Suprapubic skin (tissue), 4 donors: Measurements from ENCODE around the gene PITRM1.

Experiments
- CTCF ChIP-seq, 2 donors: fragments of 200-600 bp in 1 of 2; fragments of 450-650 bp in 1 of 2; sonication (generic) in 1 of 2; IDR thresholded peaks; one replicate each; pipeline ENCODE4 v1.5.1; 2016 to 2019; ENCODE audit warnings: antibody characterized with exemption in 2 of 2, mild to moderate bottlenecking in 1 of 2, moderate library complexity in 1 of 2
- EP300 ChIP-seq: sonication (generic); formaldehyde crosslinking; IDR thresholded peaks from one replicate; pipeline ENCODE4 v1.6.1; 2017; ENCODE audit warnings: antibody characterized with exemption
- POLR2A ChIP-seq, 2 donors: fragments of 450-650 bp; IDR thresholded peaks; one replicate each; pipeline ENCODE4 v1.6.1; 2017; ENCODE audit warnings: antibody characterized with exemption in 2 of 2, mild to moderate bottlenecking in 2 of 2, moderate library complexity in 2 of 2
- POLR2AphosphoS5 ChIP-seq, 3 donors: sonication (generic); formaldehyde crosslinking; IDR thresholded peaks; one replicate each; pipeline ENCODE4 v1.6.1; 2017; ENCODE audit warnings: antibody characterized with exemption in 3 of 3

- TF ChIP-seq CTCF (IDR thresholded peaks at IDR 0.05) (no peak), EP300 (no peak), POLR2A (IDR thresholded peaks at IDR 0.05) (no peak), POLR2AphosphoS5 (IDR thresholded peaks at IDR 0.05) (no peak)
These were observed 41.5 kb downstream of the PITRM1 start for GRCh38 chr10:3131098-3131497.
